Neural cell (in vitro differentiated cells): ENCODE results near the gene ARL15. TPM values are rescaled to one million over a fixed set of nuclear protein-coding genes. Genes with fewer than 3 reads are reported as not detected.
A peak's percentile ranks its signal among the peaks of the same experiment; 100 is the strongest.

Experiments
- H2AFZ ChIP-seq: fragments of 200-600, 300-800 bp; sonication (generic), shearing (Covaris generic); 2 replicates; pipeline ENCODE4 v1.6.0; 2014; ENCODE audit warnings: low read depth, mild to moderate bottlenecking, antibody characterized with exemption, low read length, moderate library complexity
- H3F3A ChIP-seq: fragments of 200-600 bp; shearing (Covaris generic); 2 replicates; pipeline ENCODE4 v1.6.1; 2016; ENCODE audit warnings: mild to moderate bottlenecking, moderate library complexity, mixed read lengths, antibody characterized with exemption, low read length; ENCODE audit not compliant: insufficient read depth, poor library complexity, severe bottlenecking
- H3K27ac ChIP-seq: fragments of 200-600, 300-800 bp; sonication (generic), shearing (Covaris generic); 2 replicates; pipeline ENCODE4 v1.5.1; 2014; ENCODE audit warnings: mild to moderate bottlenecking, low read length, moderate library complexity
- H3K27me3 ChIP-seq: fragments of 300-800, 200-600 bp; sonication (generic), shearing (Covaris generic); 2 replicates; pipeline ENCODE4 v1.6.0; 2014; ENCODE audit warnings: mild to moderate bottlenecking, low read depth, low read length, moderate library complexity; ENCODE audit not compliant: insufficient read depth
- H3K36me3 ChIP-seq: fragments of 300-800, 200-600 bp; sonication (generic), shearing (Covaris generic); 2 replicates; pipeline ENCODE4 v1.5.1; 2014; ENCODE audit warnings: mild to moderate bottlenecking, antibody characterized with exemption, low read length, moderate library complexity; ENCODE audit not compliant: insufficient read depth
- H3K4me2 ChIP-seq: fragments of 300-800, 200-600 bp; sonication (generic), shearing (Covaris generic); 2 replicates; pipeline ENCODE4 v1.6.0; 2014; ENCODE audit warnings: mild to moderate bottlenecking, low read length
- H3K4me3 ChIP-seq: fragments of 300-800, 200-600 bp; sonication (generic), shearing (Covaris generic); 2 replicates; pipeline ENCODE4 v1.5.1; 2014; ENCODE audit warnings: mild to moderate bottlenecking, low read length, moderate library complexity
- H3K79me2 ChIP-seq: fragments of 200-600 bp; shearing (Covaris generic); replicated peaks from 2 replicates; pipeline ENCODE4 v1.6.0; 2014; ENCODE audit warnings: mild to moderate bottlenecking, low read length, moderate library complexity; ENCODE audit not compliant: insufficient read depth
- H3K9ac ChIP-seq: fragments of 300-800, 200-600 bp; sonication (generic), shearing (Covaris generic); 2 replicates; pipeline ENCODE4 v1.6.1; 2016; ENCODE audit warnings: mild to moderate bottlenecking, low read length, mixed read lengths
- H3K9me2 ChIP-seq: fragments of 200-600 bp; shearing (Covaris generic); 2 replicates; pipeline ENCODE4 v1.6.1; 2016; ENCODE audit warnings: mild to moderate bottlenecking, low read length, mixed read lengths; ENCODE audit not compliant: insufficient read depth
- H3K9me3 ChIP-seq: fragments of 200-600, 300-800 bp; sonication (generic), shearing (Covaris generic); 2 replicates; pipeline ENCODE4 v1.6.1; 2016; ENCODE audit warnings: mild to moderate bottlenecking, mixed run types, low read length, moderate library complexity, mixed read lengths
- H4K20me1 ChIP-seq: fragments of 200-600 bp; shearing (Covaris generic); 2 replicates; pipeline ENCODE4 v1.6.1; 2016; ENCODE audit warnings: mild to moderate bottlenecking, mixed run types; ENCODE audit not compliant: insufficient read depth
- CTCF ChIP-seq: fragments of 450-650 bp; IDR thresholded peaks from 2 replicates; pipeline ENCODE4 v1.5.1; 2014; ENCODE audit warnings: antibody characterized with exemption, mild to moderate bottlenecking, moderate library complexity; ENCODE audit not compliant: poor library complexity, severe bottlenecking
- EP300 ChIP-seq: fragments of 450-650 bp; conservative IDR thresholded peaks from 2 replicates; pipeline ENCODE4 v1.6.1; 2014; ENCODE audit warnings: antibody characterized with exemption, mild to moderate bottlenecking, moderate library complexity; ENCODE audit not compliant: poor library complexity, severe bottlenecking
- EZH2 ChIP-seq: fragments of 200-600, 300-800 bp; shearing (Covaris generic), sonication (generic); IDR thresholded peaks from 2 replicates; pipeline ENCODE4 v1.6.1; 2014; ENCODE audit warnings: antibody characterized with exemption, low read length, borderline replicate concordance, mild to moderate bottlenecking; ENCODE audit not compliant: insufficient read depth, poor library complexity, severe bottlenecking
- MXI1 ChIP-seq: fragments of 450-650 bp; conservative IDR thresholded peaks from 2 replicates; pipeline ENCODE4 v1.6.1; 2014; ENCODE audit warnings: antibody characterized with exemption, mild to moderate bottlenecking; ENCODE audit not compliant: poor library complexity, severe bottlenecking
- POLR2AphosphoS5 ChIP-seq: IDR thresholded peaks from 2 replicates; pipeline ENCODE4 v1.6.1; 2012
- RAD21 ChIP-seq: fragments of 450-650 bp; conservative IDR thresholded peaks from 2 replicates; pipeline ENCODE4 v1.6.1; 2014; ENCODE audit warnings: antibody characterized with exemption, mild to moderate bottlenecking, moderate library complexity
- REST ChIP-seq: IDR thresholded peaks from 2 replicates; pipeline ENCODE4 v1.6.1; 2012; ENCODE audit warnings: borderline replicate concordance
- SMC3 ChIP-seq: fragments of 450-650 bp; conservative IDR thresholded peaks from 2 replicates; pipeline ENCODE4 v1.6.1; 2014; ENCODE audit warnings: antibody characterized with exemption, mild to moderate bottlenecking, moderate library complexity; ENCODE audit not compliant: poor library complexity
- TAF1 ChIP-seq: IDR thresholded peaks from 2 replicates; pipeline ENCODE4 v1.6.1; 2012; ENCODE audit warnings: low read depth
- polyA plus RNA-seq: library from polyadenylated mRNA; depleted of rRNA; stranded (reverse); fragments of >200 nt; gene quantifications from 2 replicates; pipeline ENCODE4 v1.2.3, GENCODE V29; 2014

The ARL15 gene
- polyA plus RNA-seq, 1 donor from 2014 or later: 51.9 TPM

DNA sequence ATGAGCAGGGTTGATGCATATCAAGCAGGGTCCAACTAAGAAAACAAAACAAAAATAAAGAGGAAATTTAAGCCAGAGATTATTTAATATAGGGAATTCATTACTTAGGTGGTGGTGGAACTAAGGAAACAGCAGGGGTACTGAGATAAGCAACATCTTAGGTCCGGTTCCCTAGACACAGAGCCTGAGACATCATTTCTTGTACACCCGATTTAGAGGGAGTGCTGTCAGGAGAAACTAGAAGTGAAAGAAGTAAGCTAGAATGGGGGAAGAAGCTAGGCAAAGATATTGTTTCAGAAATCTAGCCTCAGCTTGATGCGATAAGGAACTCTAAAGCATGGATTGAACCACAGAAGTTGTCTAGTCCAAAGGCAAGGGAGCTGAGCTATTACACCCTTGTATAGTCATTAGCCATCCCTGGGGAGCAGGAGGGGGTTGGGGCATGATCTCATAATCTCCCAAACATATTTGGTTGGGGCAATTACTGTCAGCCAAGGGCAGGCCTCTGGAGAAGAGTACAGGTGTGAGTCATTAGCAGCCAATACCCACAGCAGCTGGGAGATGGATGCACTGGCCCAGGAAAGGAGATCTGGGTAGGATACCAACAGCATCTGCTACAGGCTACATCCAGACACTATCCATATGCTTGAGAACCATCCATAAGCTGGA lies 194.5 kb downstream of the ARL15 start:
- no peak overlapping the region for H3K27ac ChIP-seq
- H2AFZ ChIP-seq: no peak overlapping the region
- no peaks in the 10 kb centered on the region for H4K20me1 ChIP-seq
- no peak overlapping the region for H3K4me3 ChIP-seq
- H3K79me2 ChIP-seq: no peaks in the 10 kb centered on the region
- H3K27me3 ChIP-seq: no peaks in the 10 kb centered on the region
- H3K9me3 ChIP-seq: no peaks in the 10 kb centered on the region
- H3K36me3 ChIP-seq: no peaks in the 10 kb centered on the region
- H3K9ac ChIP-seq: no peak overlapping the region
- H3K9me2 ChIP-seq: no peaks in the 10 kb centered on the region
- no peaks in the 10 kb centered on the region for H3F3A ChIP-seq
- TF ChIP-seq EP300 (no peak), SMC3 (no peak), POLR2AphosphoS5 (no peak), EZH2 (no peak), REST (no peak), RAD21 (no peak), TAF1 (no peak), CTCF (no peak), MXI1 (no peak)
- no peak overlapping the region for H3K4me2 ChIP-seq

- no peaks in the 10 kb centered on the region for H3K79me2 ChIP-seq
- no peak overlapping the region for H3K4me3 ChIP-seq
- no peaks in the 10 kb centered on the region for H3K9me3 ChIP-seq
- no peak overlapping the region for H3K9ac ChIP-seq
- no peak overlapping the region for H3K27ac ChIP-seq
- no peaks in the 10 kb centered on the region for H3F3A ChIP-seq
- H3K9me2 ChIP-seq: no peaks in the 10 kb centered on the region
- no peak overlapping the region for H3K4me2 ChIP-seq
- H2AFZ ChIP-seq: no peak overlapping the region
- no peaks in the 10 kb centered on the region for H3K36me3 ChIP-seq
- H3K27me3 ChIP-seq: no peaks in the 10 kb centered on the region
- H4K20me1 ChIP-seq: no peaks in the 10 kb centered on the region
- TF ChIP-seq SMC3 (no peak), REST (peak; percentile 33), EZH2 (no peak), POLR2AphosphoS5 (no peak), CTCF (no peak), TAF1 (no peak)
Observed at GRCh38 chr5:54113060-54113459, 197.3 kb downstream of the ARL15 start.
